ENCODE data around the gene COBL.

DNA sequence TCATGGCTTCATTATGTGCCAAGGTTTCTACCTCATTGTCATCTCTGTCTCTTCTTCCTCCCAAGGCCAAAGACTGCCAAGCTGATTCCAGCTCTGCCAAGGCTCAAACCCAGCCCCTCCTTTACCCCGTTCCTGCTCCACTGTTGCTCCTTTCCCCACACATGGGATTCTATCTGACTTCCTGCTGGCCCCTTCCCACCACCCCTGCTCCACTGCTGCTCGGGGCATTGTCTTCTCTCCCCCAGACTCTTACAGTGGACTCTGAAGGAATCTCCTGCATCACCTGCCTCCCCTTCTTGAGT is 86.3 kb downstream of the COBL start:
- TF ChIP-seq, protein P1, sequence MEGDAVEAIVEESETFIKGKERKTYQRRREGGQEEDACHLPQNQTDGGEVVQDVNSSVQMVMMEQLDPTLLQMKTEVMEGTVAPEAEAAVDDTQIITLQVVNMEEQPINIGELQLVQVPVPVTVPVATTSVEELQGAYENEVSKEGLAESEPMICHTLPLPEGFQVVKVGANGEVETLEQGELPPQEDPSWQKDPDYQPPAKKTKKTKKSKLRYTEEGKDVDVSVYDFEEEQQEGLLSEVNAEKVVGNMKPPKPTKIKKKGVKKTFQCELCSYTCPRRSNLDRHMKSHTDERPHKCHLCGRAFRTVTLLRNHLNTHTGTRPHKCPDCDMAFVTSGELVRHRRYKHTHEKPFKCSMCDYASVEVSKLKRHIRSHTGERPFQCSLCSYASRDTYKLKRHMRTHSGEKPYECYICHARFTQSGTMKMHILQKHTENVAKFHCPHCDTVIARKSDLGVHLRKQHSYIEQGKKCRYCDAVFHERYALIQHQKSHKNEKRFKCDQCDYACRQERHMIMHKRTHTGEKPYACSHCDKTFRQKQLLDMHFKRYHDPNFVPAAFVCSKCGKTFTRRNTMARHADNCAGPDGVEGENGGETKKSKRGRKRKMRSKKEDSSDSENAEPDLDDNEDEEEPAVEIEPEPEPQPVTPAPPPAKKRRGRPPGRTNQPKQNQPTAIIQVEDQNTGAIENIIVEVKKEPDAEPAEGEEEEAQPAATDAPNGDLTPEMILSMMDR (IDR thresholded peaks at IDR 0.05) = no peak
- TF ChIP-seq POLR2A (IDR thresholded peaks at IDR 0.05) = no peak

Measured in adrenal gland (tissue), 5 donors.